Endometrium (tissue), 2 donors: ENCODE measurements around the gene TPPP2.

Experiments
- FAIRE-seq: peaks from 2 replicates; lab custom pipeline; 2012; peaks lifted over from hg19 to GRCh38; lab: Jason Lieb, UNC
- donor health status: control.
- donor health status: control.

The TPPP2 gene

GRCh38 chr14:21057803-21058675, 28.0 kb downstream of the TPPP2 start, which contains the start of gene RNASE8:
Gene RNASE8, plus strand, starts transcription at chr14:21057822. Its CDS starts 71 bp downstream, at chr14:21057893.
- no peak for FAIRE-seq

- FAIRE-seq = no peak
Observed at GRCh38 chr14:21058903-21059302, 28.9 kb downstream of the TPPP2 start.

- no peak for FAIRE-seq
Observed at GRCh38 chr14:21059842-21060613, 30.0 kb downstream of the TPPP2 start.

GRCh38 chr14:21060614-21061346, 30.8 kb downstream of the TPPP2 start:
- no peak for FAIRE-seq

GRCh38 chr14:21061347-21061668, 31.3 kb downstream of the TPPP2 start:
- FAIRE-seq = no peak

- FAIRE-seq = no peak
Observed at GRCh38 chr14:21063479-21063878, 33.5 kb downstream of the TPPP2 start.

GRCh38 chr14:21066882-21067502, 37.0 kb downstream of the TPPP2 start:
- no peak for FAIRE-seq

GRCh38 chr14:21068521-21069387, 38.7 kb downstream of the TPPP2 start:
- FAIRE-seq = no peak

GRCh38 chr14:21069388-21070082, 39.5 kb downstream of the TPPP2 start:
- FAIRE-seq = no peak

GRCh38 chr14:21070083-21070609, 40.1 kb downstream of the TPPP2 start, which contains the start of gene ARHGEF40:
Gene ARHGEF40, plus strand, starts transcription at chr14:21070304. Its CDS starts 93 bp downstream, at chr14:21070397.
- FAIRE-seq = no peak

GRCh38 chr14:21070610-21071224, 40.7 kb downstream of the TPPP2 start:
- no peak for FAIRE-seq

GRCh38 chr14:21071225-21072030, 41.4 kb downstream of the TPPP2 start:
- no peak for FAIRE-seq

GRCh38 chr14:21072031-21072473, 42.0 kb downstream of the TPPP2 start:
- FAIRE-seq = no peak

- no peak for FAIRE-seq
Observed at GRCh38 chr14:21072781-21073339, 42.8 kb downstream of the TPPP2 start.

GRCh38 chr14:21073921-21074320, 43.9 kb downstream of the TPPP2 start:
- FAIRE-seq = no peak

- FAIRE-seq = no peak
Observed at GRCh38 chr14:21074398-21075272, 44.6 kb downstream of the TPPP2 start.

GRCh38 chr14:21075719-21076437, 45.9 kb downstream of the TPPP2 start:
- FAIRE-seq = no peak
